Activated CD4-positive, alpha-beta T cell treated with anti-CD3 and anti-CD28 coated beads, Interleukin-10, Interleukin-2, amounts not matched to agents 100 ng/mL and 50 ng/mL, durations not matched to agents 16 hours and 8 hours (primary cell): ENCODE measurements around the gene POLR1A.

Experiments
- DNase-seq: peaks from one replicate; pipeline ENCODE4 v3.0.0-alpha.2; 2020

POLR1A gene

DNA sequence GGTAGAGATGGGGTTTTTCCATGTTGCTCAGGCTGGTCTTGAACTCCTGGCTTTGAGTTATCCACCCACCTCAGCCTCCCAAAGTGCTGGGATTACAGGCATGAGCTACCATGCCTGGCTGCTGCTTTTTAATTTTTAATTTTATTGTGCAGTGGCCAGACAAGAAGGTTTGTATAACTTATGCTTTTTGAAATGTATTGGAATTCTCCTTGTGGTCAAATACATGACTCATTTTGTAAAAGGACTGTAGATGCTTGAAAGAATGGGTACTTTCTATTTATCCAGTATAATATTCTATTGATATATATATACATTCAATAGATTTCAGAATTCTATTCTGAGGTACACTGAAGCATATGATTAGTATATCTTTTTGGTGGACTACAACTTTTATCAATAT is 134.3 kb downstream of the POLR1A start:
- DNase-seq = no peak
